Measurements from ENCODE around the gene COL6A6. TPM values are rescaled to one million over a fixed set of nuclear protein-coding genes. Genes with fewer than 3 reads are reported as not detected.

Gene COL6A6
- total RNA-seq, 1 donor from 2014 or later = under 0.01 TPM

DNA sequence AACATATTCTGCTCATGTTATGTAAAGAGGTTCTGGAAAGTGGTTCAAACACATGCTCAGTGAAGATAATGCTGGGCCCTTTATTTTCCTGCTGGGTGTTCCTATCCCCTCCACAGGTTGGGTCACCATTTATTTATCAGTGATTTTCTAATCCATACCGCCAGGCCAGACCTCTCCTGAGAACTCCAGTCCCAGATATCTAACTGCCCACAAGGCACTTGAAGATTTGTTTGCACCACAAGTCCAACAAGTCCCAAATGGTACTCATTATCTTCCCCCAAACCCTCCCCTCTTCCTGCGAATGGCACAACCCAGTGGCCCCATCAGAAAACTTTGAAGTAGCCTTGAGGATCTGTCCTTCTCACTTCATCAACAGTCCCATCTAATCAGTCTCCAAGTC lies 5.4 kb downstream of the COL6A6 start:
- Histone ChIP-seq H3K4me3 (ENCODE audit: low read depth, low read length) (no peak overlapping the region), H3K36me3 (ENCODE audit: control insufficient read depth, insufficient read depth, low read length) (no peaks in the 10 kb centered on the region), H3K27me3 (ENCODE audit: control insufficient read depth, insufficient read depth, low read length) (peaks cover 4% of the 10 kb centered on the region)
- FAIRE-seq (no peak), DNase-seq (ENCODE audit: low read depth) (no peak)
- TF ChIP-seq, protein P1, sequence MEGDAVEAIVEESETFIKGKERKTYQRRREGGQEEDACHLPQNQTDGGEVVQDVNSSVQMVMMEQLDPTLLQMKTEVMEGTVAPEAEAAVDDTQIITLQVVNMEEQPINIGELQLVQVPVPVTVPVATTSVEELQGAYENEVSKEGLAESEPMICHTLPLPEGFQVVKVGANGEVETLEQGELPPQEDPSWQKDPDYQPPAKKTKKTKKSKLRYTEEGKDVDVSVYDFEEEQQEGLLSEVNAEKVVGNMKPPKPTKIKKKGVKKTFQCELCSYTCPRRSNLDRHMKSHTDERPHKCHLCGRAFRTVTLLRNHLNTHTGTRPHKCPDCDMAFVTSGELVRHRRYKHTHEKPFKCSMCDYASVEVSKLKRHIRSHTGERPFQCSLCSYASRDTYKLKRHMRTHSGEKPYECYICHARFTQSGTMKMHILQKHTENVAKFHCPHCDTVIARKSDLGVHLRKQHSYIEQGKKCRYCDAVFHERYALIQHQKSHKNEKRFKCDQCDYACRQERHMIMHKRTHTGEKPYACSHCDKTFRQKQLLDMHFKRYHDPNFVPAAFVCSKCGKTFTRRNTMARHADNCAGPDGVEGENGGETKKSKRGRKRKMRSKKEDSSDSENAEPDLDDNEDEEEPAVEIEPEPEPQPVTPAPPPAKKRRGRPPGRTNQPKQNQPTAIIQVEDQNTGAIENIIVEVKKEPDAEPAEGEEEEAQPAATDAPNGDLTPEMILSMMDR (IDR thresholded peaks at IDR 0.05; ENCODE audit: insufficient read depth, low read length, severe bottlenecking) = no peak

- Histone ChIP-seq H3K4me3 (ENCODE audit: low read depth, low read length) (no peak overlapping the region), H3K36me3 (ENCODE audit: control insufficient read depth, insufficient read depth, low read length) (no peaks in the 10 kb centered on the region), H3K27me3 (ENCODE audit: control insufficient read depth, insufficient read depth, low read length) (peaks cover 3% of the 10 kb centered on the region)
- DNase-seq (ENCODE audit: low read depth) = no peak
- TF ChIP-seq, protein P1 (IDR thresholded peaks at IDR 0.05; ENCODE audit: insufficient read depth, low read length, severe bottlenecking) = no peak
- no peak for FAIRE-seq
Measured at GRCh38 chr3:130527426-130527825, 10.4 kb downstream of the COL6A6 start.

DNA sequence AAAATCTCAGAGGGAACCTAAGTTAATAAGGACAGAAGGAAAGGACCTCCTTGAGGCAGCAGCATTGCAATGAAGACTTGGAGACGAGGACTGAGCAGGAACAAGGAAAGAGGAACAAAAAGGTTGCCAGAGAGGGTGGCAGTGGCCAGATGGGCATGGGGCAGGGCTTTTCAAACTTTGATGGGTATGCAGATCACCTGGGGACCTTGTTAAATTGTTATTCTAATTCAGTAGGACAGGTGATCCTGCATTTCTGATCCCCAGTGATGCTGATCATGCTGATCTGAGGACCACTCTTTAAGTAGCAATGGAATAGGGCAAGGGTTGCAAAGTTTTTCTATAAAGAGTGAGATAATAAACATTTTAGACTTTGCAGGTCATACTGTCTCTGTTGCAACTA lies 11.1 kb downstream of the COL6A6 start:
- DNase-seq (ENCODE audit: low read depth) (no peak), FAIRE-seq (no peak)
- Histone ChIP-seq H3K4me3 (ENCODE audit: low read depth, low read length) (no peak overlapping the region), H3K27me3 (ENCODE audit: control insufficient read depth, insufficient read depth, low read length) (peaks cover 5% of the 10 kb centered on the region), H3K36me3 (ENCODE audit: control insufficient read depth, insufficient read depth, low read length) (no peaks in the 10 kb centered on the region)
- TF ChIP-seq, protein P1 (IDR thresholded peaks at IDR 0.05; ENCODE audit: insufficient read depth, low read length, severe bottlenecking) = no peak

- TF ChIP-seq, protein P1 (IDR thresholded peaks at IDR 0.05; ENCODE audit: insufficient read depth, low read length, severe bottlenecking) = no peak
- DNase-seq (ENCODE audit: low read depth) (no peak), FAIRE-seq (no peak)
- no peaks in the 10 kb centered on the region for H3K36me3 ChIP-seq (ENCODE audit: control insufficient read depth, insufficient read depth, low read length)
- peaks cover 5% of the 10 kb centered on the region for H3K27me3 ChIP-seq (ENCODE audit: control insufficient read depth, insufficient read depth, low read length)
- no peak overlapping the region for H3K4me3 ChIP-seq (ENCODE audit: low read depth, low read length)
Measured at GRCh38 chr3:130529486-130530215, 12.7 kb downstream of the COL6A6 start.

GRCh38 chr3:130533247-130533646 lies 16.3 kb downstream of the COL6A6 start:
- Histone ChIP-seq H3K4me3 (ENCODE audit: low read depth, low read length) (no peak overlapping the region), H3K27me3 (ENCODE audit: control insufficient read depth, insufficient read depth, low read length) (peaks cover 5% of the 10 kb centered on the region), H3K36me3 (ENCODE audit: control insufficient read depth, insufficient read depth, low read length) (no peaks in the 10 kb centered on the region)
- DNase-seq (ENCODE audit: low read depth) (no peak), FAIRE-seq (no peak)
- TF ChIP-seq, protein P1 (IDR thresholded peaks at IDR 0.05; ENCODE audit: insufficient read depth, low read length, severe bottlenecking) = no peak
